Hair follicular keratinocyte (primary cell): ENCODE measurements around the gene REG1A. TPM values are rescaled to one million over a fixed set of nuclear protein-coding genes. Genes with fewer than 3 reads are reported as not detected.

Source experiments
- total RNA-seq: library from RNA; depleted of rRNA; stranded (reverse); fragments of >200 nt; gene quantifications from 2 replicates; pipeline ENCODE4 v1.2.3, GENCODE V29; 2015

The REG1A gene, protein sequence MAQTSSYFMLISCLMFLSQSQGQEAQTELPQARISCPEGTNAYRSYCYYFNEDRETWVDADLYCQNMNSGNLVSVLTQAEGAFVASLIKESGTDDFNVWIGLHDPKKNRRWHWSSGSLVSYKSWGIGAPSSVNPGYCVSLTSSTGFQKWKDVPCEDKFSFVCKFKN
- not detected in 2 replicates for total RNA-seq

DNA sequence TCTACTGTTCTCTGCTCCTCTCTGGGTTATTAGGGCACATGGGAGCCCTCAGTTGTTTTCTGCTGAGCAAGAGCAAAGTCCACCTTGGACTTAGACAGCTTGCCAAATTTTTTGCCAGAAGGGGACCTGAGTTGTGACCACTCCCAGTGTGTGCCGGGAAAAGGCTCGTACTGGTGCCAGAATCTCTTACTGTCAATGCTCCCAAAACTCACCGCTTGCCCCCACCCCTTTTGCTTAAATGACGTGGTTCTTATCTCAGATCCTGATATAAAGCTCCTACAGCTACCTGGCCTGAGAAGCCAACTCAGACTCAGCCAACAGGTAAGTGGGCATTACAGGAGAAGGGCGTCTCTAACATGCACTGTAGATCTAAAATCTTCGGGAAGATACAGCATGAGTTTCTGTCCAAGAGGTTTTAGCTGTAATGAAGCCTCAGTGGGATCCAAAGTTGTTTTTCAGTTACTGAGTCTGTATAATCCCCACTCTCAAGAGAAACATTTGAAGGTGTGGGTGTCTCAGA lies at the start of gene REG1A:
REG1A (plus strand) TSS at position 295 of the 520 bp plus-strand sequence. CDS start 374 bp downstream, outside the sequence.

DNA sequence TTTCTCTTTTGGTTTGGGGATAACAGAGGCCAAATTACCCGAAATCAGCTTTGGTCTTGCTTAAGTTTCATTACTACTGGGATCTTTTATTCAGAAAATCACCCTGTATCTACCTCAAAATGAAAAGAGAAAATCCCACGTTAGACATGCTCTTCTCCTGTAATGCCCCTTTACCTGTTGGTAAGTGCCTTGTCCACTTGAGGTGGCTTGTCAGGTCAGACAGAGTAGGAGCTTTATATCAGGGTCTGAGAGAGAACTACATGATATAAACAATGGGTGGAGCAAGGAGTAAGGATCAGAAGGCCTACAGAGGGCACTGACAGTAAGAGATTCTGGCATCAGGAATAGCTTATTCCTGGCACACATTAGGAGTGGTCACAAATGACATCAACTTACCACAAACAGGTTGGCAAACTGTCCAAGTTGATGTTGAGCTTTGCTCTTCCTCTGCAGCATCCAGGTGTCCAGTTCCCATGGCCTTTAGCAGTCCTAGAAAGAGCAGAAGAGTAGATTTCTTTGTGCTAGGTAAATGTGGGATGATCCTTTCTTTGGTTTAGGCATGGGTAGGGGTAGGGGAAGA lies 32.4 kb upstream of the REG1A start, which contains the start of gene REG1B:
REG1B (minus strand) TSS at position 209 of the 580 bp plus-strand sequence. CDS start 381 bp downstream, outside the sequence.

DNA sequence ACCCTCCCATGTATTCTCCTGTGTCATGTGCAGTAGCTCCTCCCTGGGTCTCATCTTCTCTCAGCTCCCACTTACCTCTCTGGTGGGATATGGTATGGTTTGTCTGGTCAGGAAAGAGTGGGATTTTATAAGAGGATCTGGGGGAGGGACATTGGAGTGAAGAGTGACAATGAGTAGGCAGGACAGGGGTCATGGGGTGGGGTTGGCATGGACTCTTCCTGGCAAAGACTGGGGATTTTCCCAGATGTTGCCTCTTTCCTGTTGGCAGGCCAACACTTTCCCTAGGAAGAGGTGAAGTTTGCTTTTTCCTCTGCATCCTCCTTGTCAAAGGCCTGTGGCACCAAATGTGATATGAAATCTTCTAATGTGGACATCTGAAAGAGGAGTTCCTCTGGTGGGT lies 39.4 kb downstream of the REG1A start, which contains the start of gene REG3A:
REG3A (minus strand) TSS at position 101 of the 400 bp plus-strand sequence. CDS start 348 bp downstream, outside the sequence.

Other genes with a start within 250 kb of the REG1A start
- not detected in 2 replicates for gene REG3G, start 94.8 kb upstream of the REG1A start, total RNA-seq
- not detected in 2 replicates for gene REG1B, start 32.5 kb upstream of the REG1A start, total RNA-seq
- gene REG3A, start 39.3 kb downstream of the REG1A start, total RNA-seq, result not detected in 2 replicates